HepG2 (cell line): ENCODE data around the gene NAA38. TPM values are rescaled to one million over a fixed set of nuclear protein-coding genes. Genes with fewer than 3 reads are reported as not detected.

Experiments
- FOXA1 ChIP-seq, 2 experiments: fragments of 450-650 bp in 1 of 2; sonication (generic) in 1 of 2; formaldehyde crosslinking in 1 of 2; IDR thresholded peaks; 2 replicates each; pipeline versions ENCODE4 v1.4.0 to v1.6.1; 2016 to 2020; ENCODE audit warnings: missing genetic modification reagents in 1 of 2
- KDM4B ChIP-seq: sonication (generic); formaldehyde crosslinking; IDR thresholded peaks from 2 replicates; pipeline ENCODE4 v1.4.0; 2020; ENCODE audit warnings: missing genetic modification reagents
- NR0B2 ChIP-seq: sonication (generic); formaldehyde crosslinking; IDR thresholded peaks from 2 replicates; pipeline ENCODE4 v1.4.0; 2020; ENCODE audit warnings: mild to moderate bottlenecking, missing genetic modification reagents
- ZHX1 ChIP-seq: sonication (generic); formaldehyde crosslinking; IDR thresholded peaks from 2 replicates; pipeline ENCODE4 v1.8.1; 2022; ENCODE audit warnings: low read depth, mild to moderate bottlenecking, missing genetic modification reagents
- ZNF644 ChIP-seq: IDR thresholded peaks from 2 replicates; pipeline ENCODE4 v1.6.1; 2016; ENCODE audit warnings: low read depth
- polyA plus RNA-seq, 8 experiments: library from polyadenylated mRNA; depleted of rRNA in 3 of 8; stranded (reverse) in 7 of 8; unstranded in 1 of 8; fragments of >200 nt; fragmentation: Illumina TruSeq in 4 of 8; extraction: Trizol in 4 of 8; gene quantifications; 2 replicates each; pipeline versions ENCODE4 v1.2.1 to v1.2.3, GENCODE V29; 2011 to 2016; ENCODE audit warnings: low read depth in 4 of 8, missing spikeins in 1 of 8, mixed read lengths in 1 of 8; ENCODE audit not compliant: insufficient read depth in 1 of 8
- total RNA-seq, 5 experiments: library from RNA; depleted of rRNA; stranded (reverse); fragments of >200 nt; fragmentation: Illumina TruSeq; extraction: Trizol; gene quantifications; 2 replicates each; pipeline ENCODE4 v1.2.3, GENCODE V29; 2016; ENCODE audit warnings: low read depth in 1 of 5
- TF ChIP-seq, protein P1 (sequence below): sonication (generic); formaldehyde crosslinking; conservative IDR thresholded peaks from 2 replicates; pipeline ENCODE4 v1.5.0; 2020; ENCODE audit warnings: missing genetic modification reagents
- TF ChIP-seq, protein P2 (sequence below): sonication (generic); formaldehyde crosslinking; IDR thresholded peaks from 2 replicates; pipeline ENCODE4 v1.4.0; 2020; ENCODE audit warnings: missing genetic modification reagents
- TF ChIP-seq, protein P3 (sequence below), 2 experiments: fragments of 450-650 bp in 1 of 2; sonication (generic) in 1 of 2; formaldehyde crosslinking in 1 of 2; IDR thresholded peaks; 2 replicates each; pipeline versions ENCODE4 v1.6.1 to v1.8.0; 2016 to 2022; ENCODE audit warnings: antibody characterized with exemption in 1 of 2, mild to moderate bottlenecking in 1 of 2, missing genetic modification reagents in 1 of 2
- TF ChIP-seq, protein P4 (sequence below): IDR thresholded peaks from 2 replicates; pipeline ENCODE4 v1.6.1; 2016; ENCODE audit warnings: mild to moderate bottlenecking

NAA38 gene
- total and polyA plus RNA-seq, 2 of the 13 experiments (the other 11 are each of a cell fraction or from before 2014, with no cell fraction given), result 46.9 to 91.6 TPM

DNA sequence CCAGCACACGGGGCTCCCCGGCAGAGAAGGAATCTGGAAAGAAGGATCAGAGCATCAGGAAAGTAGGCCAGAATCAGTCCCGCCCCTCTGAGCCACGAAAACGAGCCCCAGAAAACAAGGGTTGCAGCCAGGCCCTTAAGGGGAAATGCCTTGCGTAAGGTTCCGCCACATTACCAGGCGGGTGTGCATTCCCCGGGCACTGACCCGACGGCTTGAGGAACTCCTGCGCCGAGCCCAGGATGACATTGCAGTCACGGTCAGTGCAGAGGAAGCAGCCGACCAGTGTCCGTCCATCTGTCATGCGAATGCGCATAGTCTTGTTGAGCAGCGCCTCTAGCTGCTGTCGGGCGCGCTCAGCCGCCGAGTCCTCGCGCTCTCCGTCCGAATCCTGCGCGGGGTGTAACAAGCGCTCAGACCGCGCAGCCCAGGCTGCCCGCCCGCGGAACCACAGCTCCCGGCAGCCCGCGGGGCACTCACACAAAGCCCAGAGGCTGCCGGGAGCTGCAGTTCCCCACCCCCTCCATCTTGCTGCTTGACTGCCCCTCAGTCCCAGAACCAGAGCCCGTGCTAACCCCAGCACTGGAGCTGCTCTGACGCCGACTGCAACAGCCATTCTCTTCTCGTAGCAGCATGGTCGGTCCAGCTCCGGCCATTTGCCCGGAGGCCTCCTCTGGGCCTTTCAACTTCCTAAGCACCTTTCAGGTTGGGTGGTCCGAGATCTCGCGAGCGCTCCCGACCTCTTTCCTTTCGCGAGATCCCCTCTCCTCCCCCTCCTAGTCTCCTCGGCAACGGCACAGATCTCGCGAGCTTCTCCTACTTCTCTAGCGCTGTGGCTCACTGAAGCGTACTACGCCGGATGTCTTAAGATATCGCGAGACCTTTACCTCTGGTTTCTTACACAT lies at the start of gene NAA38 (continued):
- peak; percentile 24; the same call in 1 of the 2 replicates for TF ChIP-seq ZHX1 (CRISPR knock-in tag)
- TF ChIP-seq, protein P1, sequence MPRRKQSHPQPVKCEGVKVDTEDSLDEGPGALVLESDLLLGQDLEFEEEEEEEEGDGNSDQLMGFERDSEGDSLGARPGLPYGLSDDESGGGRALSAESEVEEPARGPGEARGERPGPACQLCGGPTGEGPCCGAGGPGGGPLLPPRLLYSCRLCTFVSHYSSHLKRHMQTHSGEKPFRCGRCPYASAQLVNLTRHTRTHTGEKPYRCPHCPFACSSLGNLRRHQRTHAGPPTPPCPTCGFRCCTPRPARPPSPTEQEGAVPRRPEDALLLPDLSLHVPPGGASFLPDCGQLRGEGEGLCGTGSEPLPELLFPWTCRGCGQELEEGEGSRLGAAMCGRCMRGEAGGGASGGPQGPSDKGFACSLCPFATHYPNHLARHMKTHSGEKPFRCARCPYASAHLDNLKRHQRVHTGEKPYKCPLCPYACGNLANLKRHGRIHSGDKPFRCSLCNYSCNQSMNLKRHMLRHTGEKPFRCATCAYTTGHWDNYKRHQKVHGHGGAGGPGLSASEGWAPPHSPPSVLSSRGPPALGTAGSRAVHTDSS, result 0 out of 2 replicates have a peak, but pooled peaks have one; percentile 33
- no peak for TF ChIP-seq NR0B2 (CRISPR knock-in tag)
- TF ChIP-seq, protein P2, sequence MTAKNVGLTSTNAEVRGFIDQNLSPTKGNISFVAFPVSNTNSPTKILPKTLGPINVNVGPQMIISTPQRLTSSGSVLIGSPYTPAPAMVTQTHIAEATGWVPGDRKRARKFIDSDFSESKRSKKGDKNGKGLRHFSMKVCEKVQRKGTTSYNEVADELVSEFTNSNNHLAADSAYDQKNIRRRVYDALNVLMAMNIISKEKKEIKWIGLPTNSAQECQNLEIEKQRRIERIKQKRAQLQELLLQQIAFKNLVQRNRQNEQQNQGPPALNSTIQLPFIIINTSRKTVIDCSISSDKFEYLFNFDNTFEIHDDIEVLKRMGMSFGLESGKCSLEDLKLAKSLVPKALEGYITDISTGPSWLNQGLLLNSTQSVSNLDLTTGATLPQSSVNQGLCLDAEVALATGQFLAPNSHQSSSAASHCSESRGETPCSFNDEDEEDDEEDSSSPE, result peak; percentile 84
- no peak for TF ChIP-seq FOXA1 (IDR thresholded peaks at IDR 0.05)
- peak; percentile 89 for TF ChIP-seq FOXA1 (CRISPR knock-in tag; IDR thresholded peaks at IDR 0.05)
- 0 out of 2 replicates have a peak, but pooled peaks have one; percentile 53 for TF ChIP-seq KDM4B (CRISPR knock-in tag)
- TF ChIP-seq, protein P3, sequence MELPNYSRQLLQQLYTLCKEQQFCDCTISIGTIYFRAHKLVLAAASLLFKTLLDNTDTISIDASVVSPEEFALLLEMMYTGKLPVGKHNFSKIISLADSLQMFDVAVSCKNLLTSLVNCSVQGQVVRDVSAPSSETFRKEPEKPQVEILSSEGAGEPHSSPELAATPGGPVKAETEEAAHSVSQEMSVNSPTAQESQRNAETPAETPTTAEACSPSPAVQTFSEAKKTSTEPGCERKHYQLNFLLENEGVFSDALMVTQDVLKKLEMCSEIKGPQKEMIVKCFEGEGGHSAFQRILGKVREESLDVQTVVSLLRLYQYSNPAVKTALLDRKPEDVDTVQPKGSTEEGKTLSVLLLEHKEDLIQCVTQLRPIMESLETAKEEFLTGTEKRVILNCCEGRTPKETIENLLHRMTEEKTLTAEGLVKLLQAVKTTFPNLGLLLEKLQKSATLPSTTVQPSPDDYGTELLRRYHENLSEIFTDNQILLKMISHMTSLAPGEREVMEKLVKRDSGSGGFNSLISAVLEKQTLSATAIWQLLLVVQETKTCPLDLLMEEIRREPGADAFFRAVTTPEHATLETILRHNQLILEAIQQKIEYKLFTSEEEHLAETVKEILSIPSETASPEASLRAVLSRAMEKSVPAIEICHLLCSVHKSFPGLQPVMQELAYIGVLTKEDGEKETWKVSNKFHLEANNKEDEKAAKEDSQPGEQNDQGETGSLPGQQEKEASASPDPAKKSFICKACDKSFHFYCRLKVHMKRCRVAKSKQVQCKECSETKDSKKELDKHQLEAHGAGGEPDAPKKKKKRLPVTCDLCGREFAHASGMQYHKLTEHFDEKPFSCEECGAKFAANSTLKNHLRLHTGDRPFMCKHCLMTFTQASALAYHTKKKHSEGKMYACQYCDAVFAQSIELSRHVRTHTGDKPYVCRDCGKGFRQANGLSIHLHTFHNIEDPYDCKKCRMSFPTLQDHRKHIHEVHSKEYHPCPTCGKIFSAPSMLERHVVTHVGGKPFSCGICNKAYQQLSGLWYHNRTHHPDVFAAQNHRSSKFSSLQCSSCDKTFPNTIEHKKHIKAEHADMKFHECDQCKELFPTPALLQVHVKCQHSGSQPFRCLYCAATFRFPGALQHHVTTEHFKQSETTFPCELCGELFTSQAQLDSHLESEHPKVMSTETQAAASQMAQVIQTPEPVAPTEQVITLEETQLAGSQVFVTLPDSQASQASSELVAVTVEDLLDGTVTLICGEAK (IDR thresholded peaks at IDR 0.05), result no peak
- TF ChIP-seq, protein P3 (CRISPR knock-in tag; IDR thresholded peaks at IDR 0.05), result no peak; the same call in 1 of the 2 replicates
- TF ChIP-seq, protein P4, sequence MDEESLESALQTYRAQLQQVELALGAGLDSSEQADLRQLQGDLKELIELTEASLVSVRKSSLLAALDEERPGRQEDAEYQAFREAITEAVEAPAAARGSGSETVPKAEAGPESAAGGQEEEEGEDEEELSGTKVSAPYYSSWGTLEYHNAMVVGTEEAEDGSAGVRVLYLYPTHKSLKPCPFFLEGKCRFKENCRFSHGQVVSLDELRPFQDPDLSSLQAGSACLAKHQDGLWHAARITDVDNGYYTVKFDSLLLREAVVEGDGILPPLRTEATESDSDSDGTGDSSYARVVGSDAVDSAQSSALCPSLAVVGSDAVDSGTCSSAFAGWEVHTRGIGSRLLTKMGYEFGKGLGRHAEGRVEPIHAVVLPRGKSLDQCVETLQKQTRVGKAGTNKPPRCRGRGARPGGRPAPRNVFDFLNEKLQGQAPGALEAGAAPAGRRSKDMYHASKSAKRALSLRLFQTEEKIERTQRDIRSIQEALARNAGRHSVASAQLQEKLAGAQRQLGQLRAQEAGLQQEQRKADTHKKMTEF (CRISPR knock-in tag), result peak; percentile 82
- TF ChIP-seq ZNF644, result no peak
